NCI-H748 (cell line): ENCODE data around the gene NRDE2.

Source experiments
- DNase-seq: peaks from one replicate; lab custom pipeline; 2025; ENCODE audit not compliant: unreplicated experiment; lab: John Stamatoyannopoulos, UW

Gene NRDE2

GRCh38 chr14:90297876-90298629 lies 33.7 kb downstream of the NRDE2 start:
- DNase-seq = no peak

- no peak for DNase-seq
These were observed 35.1 kb downstream of the NRDE2 start for GRCh38 chr14:90296641-90297040.

- no peak for DNase-seq
These were observed 35.7 kb downstream of the NRDE2 start for GRCh38 chr14:90295870-90296516.

GRCh38 chr14:90294872-90295271 lies 36.9 kb downstream of the NRDE2 start:
- DNase-seq = no peak

GRCh38 chr14:90293766-90294730 lies 37.7 kb downstream of the NRDE2 start:
- DNase-seq = no peak

- DNase-seq = no peak
These were observed 40.0 kb downstream of the NRDE2 start for GRCh38 chr14:90291699-90292098.

GRCh38 chr14:90290337-90291011 lies 41.3 kb downstream of the NRDE2 start:
- no peak for DNase-seq

- DNase-seq = no peak
These were observed 42.9 kb downstream of the NRDE2 start for GRCh38 chr14:90288651-90289355.

- DNase-seq = no peak
These were observed 44.0 kb downstream of the NRDE2 start for GRCh38 chr14:90287791-90288190.

GRCh38 chr14:90281756-90282155 lies 50.0 kb downstream of the NRDE2 start:
- DNase-seq = no peak

GRCh38 chr14:90281261-90281660 lies 50.5 kb downstream of the NRDE2 start:
- DNase-seq = no peak

- DNase-seq = no peak
These were observed 51.6 kb downstream of the NRDE2 start for GRCh38 chr14:90280096-90280495.

- DNase-seq = no peak
These were observed 53.3 kb downstream of the NRDE2 start for GRCh38 chr14:90278199-90279175.

- no peak for DNase-seq
These were observed 54.1 kb downstream of the NRDE2 start for GRCh38 chr14:90277581-90278198.

- DNase-seq = no peak
These were observed 54.9 kb downstream of the NRDE2 start for GRCh38 chr14:90276646-90277367.

- DNase-seq = no peak
These were observed 55.9 kb downstream of the NRDE2 start for GRCh38 chr14:90275820-90276219.

GRCh38 chr14:90275458-90275814 lies 56.3 kb downstream of the NRDE2 start:
- no peak for DNase-seq

GRCh38 chr14:90274808-90275457 lies 56.8 kb downstream of the NRDE2 start:
- no peak for DNase-seq
